ENCODE measurements around the gene FMR1. TPM values are rescaled to one million over a fixed set of nuclear protein-coding genes. Genes with fewer than 3 reads are reported as not detected.

FMR1 gene
- total RNA-seq, 4 donors from 2014 or later: 5.2 to 10.1 (median 6.7) TPM

GRCh38 chrX:147950352-147950751 lies 38.6 kb downstream of the FMR1 start:
- Histone ChIP-seq H3K27ac (no peak overlapping the region), H3K4me1 (no peaks in the 10 kb centered on the region), H3K36me3 (peaks cover 0 to 14% of the 10 kb centered on the region in 2 donors), H3K27me3 (no peaks in the 10 kb centered on the region), H3K9me3 (no peaks in the 10 kb centered on the region), H3K4me3 (no peak overlapping the region)
- intact Hi-C loops (cut with DNase I; ENCODE audit: low total_unique reads): no loop called here
- no peak for TF ChIP-seq CTCF (IDR thresholded peaks at IDR 0.05 in 4 of 5, conservative IDR thresholded peaks at IDR 0.05 in 1 of 5)
- TF ChIP-seq POLR2A (IDR thresholded peaks at IDR 0.05): no peak
- in situ Hi-C loops (cut with MboI; ENCODE audit: low sequenced_read_pairs in 4 of 4): no loop called here
- DNase-seq (no peak), ATAC-seq (no peak)

- Histone ChIP-seq H3K27me3 (no peaks in the 10 kb centered on the region), H3K27ac (no peak overlapping the region), H3K4me1 (no peaks in the 10 kb centered on the region), H3K36me3 (no peaks in the 10 kb centered on the region), H3K9me3 (no peaks in the 10 kb centered on the region), H3K4me3 (no peak overlapping the region)
- intact Hi-C loops (cut with DNase I; ENCODE audit: low total_unique reads): no loop called here
- in situ Hi-C loops (cut with MboI; ENCODE audit: low sequenced_read_pairs in 4 of 4): no loop called here
- DNase-seq (no peak), ATAC-seq (no peak)
- no peak for TF ChIP-seq CTCF (IDR thresholded peaks at IDR 0.05 in 4 of 5, conservative IDR thresholded peaks at IDR 0.05 in 1 of 5)
Measured at GRCh38 chrX:147953976-147954375, 42.3 kb downstream of the FMR1 start.

GRCh38 chrX:147957291-147957690 lies 45.6 kb downstream of the FMR1 start:
- intact Hi-C loops (cut with DNase I; ENCODE audit: low total_unique reads) (no loop called here), in situ Hi-C loops (cut with MboI; ENCODE audit: low sequenced_read_pairs in 4 of 4) (no loop called here)
- Histone ChIP-seq H3K27me3 (no peaks in the 10 kb centered on the region), H3K27ac (no peak overlapping the region), H3K36me3 (no peaks in the 10 kb centered on the region), H3K9me3 (no peaks in the 10 kb centered on the region), H3K4me3 (no peak overlapping the region), H3K4me1 (no peaks in the 10 kb centered on the region)
- TF ChIP-seq CTCF (IDR thresholded peaks at IDR 0.05 in 4 of 5, conservative IDR thresholded peaks at IDR 0.05 in 1 of 5): no peak
- TF ChIP-seq POLR2A (IDR thresholded peaks at IDR 0.05): no peak
- ATAC-seq (no peak), DNase-seq (no peak)

- no peaks in the 10 kb centered on the region for H3K36me3 ChIP-seq
- TF ChIP-seq POLR2A (IDR thresholded peaks at IDR 0.05) (no peak), CTCF (IDR thresholded peaks at IDR 0.05 in 4 of 5, conservative IDR thresholded peaks at IDR 0.05 in 1 of 5) (no peak)
- no peak overlapping the region for H3K4me3 ChIP-seq
- no peak for DNase-seq
- no peak for ATAC-seq
- no peaks in the 10 kb centered on the region for H3K9me3 ChIP-seq
- no peaks in the 10 kb centered on the region for H3K27me3 ChIP-seq
- H3K27ac ChIP-seq: no peak overlapping the region
- H3K4me1 ChIP-seq: no peaks in the 10 kb centered on the region
- in situ Hi-C loops (cut with MboI; ENCODE audit: low sequenced_read_pairs in 4 of 4) (no loop called here), intact Hi-C loops (cut with DNase I; ENCODE audit: low total_unique reads) (no loop called here)
Measured at GRCh38 chrX:147958291-147958690, 46.6 kb downstream of the FMR1 start.

- ATAC-seq (no peak), DNase-seq (no peak)
- intact Hi-C loops (cut with DNase I; ENCODE audit: low total_unique reads): no loop called here
- H3K9me3 ChIP-seq: no peaks in the 10 kb centered on the region
- no peak overlapping the region for H3K27ac ChIP-seq
- H3K27me3 ChIP-seq: no peaks in the 10 kb centered on the region
- H3K36me3 ChIP-seq: no peaks in the 10 kb centered on the region
- H3K4me3 ChIP-seq: no peak overlapping the region
- no peaks in the 10 kb centered on the region for H3K4me1 ChIP-seq
- in situ Hi-C loops (cut with MboI; ENCODE audit: low sequenced_read_pairs in 4 of 4): no loop called here
- TF ChIP-seq CTCF (IDR thresholded peaks at IDR 0.05 in 4 of 5, conservative IDR thresholded peaks at IDR 0.05 in 1 of 5): no peak
- no peak for TF ChIP-seq POLR2A (IDR thresholded peaks at IDR 0.05)
Measured at GRCh38 chrX:147960722-147961121, 49.0 kb downstream of the FMR1 start.

Data from gastrocnemius medialis (tissue), 4 donors.